ENCODE data around the gene CSRP1. TPM values are rescaled to one million over a fixed set of nuclear protein-coding genes. Genes with fewer than 3 reads are reported as not detected.

Gene CSRP1
- total and polyA plus RNA-seq, 7 donors: 14.7 to 27.7 (median 23.2) TPM

DNA sequence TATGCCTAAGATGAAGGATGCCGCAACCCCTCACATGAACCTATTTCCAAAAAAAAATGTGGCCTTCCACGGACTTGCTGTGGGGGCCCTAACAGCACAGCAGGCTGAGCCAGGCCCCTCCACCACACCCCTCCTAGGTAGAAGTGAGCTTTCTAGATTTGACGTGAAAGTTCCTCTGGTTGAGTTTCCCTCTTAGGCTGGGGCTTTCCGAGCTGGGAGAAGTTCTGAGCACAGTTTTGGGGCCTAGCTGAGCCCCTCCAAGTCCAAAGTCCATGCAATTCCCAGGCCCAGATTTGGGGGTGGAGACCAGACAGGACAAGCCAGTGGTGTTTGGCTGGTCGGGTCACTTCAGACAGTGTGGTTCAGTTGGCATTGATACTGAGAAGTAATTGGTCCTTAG lies 24.2 kb downstream of the CSRP1 start:
- peaks cover 0 to 26% of the 10 kb centered on the region in 2 donors for H3K36me3 ChIP-seq (ENCODE audit: insufficient read depth in 1 of 2, low read depth in 1 of 2)
- intact Hi-C loops (cut with DNase I): loop anchor here (1.0 to 5.0 kb wide), 3 partner anchors 26 to 35 kb away; no protein-coding TSS in a partner anchor
- no peak overlapping the region for H3K27ac ChIP-seq
- no peak overlapping the region for H3K4me3 ChIP-seq
- TF ChIP-seq, protein P1, sequence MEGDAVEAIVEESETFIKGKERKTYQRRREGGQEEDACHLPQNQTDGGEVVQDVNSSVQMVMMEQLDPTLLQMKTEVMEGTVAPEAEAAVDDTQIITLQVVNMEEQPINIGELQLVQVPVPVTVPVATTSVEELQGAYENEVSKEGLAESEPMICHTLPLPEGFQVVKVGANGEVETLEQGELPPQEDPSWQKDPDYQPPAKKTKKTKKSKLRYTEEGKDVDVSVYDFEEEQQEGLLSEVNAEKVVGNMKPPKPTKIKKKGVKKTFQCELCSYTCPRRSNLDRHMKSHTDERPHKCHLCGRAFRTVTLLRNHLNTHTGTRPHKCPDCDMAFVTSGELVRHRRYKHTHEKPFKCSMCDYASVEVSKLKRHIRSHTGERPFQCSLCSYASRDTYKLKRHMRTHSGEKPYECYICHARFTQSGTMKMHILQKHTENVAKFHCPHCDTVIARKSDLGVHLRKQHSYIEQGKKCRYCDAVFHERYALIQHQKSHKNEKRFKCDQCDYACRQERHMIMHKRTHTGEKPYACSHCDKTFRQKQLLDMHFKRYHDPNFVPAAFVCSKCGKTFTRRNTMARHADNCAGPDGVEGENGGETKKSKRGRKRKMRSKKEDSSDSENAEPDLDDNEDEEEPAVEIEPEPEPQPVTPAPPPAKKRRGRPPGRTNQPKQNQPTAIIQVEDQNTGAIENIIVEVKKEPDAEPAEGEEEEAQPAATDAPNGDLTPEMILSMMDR (IDR thresholded peaks at IDR 0.05): no peak
- DNase-seq: no peak
- 74 to 80% (median 79%) methylated on average over 5 of the region's 5 CpGs for WGBS, 3 donors
- H3K9me3 ChIP-seq: no peaks in the 10 kb centered on the region
- H3K4me1 ChIP-seq: peaks cover 23% of the 10 kb centered on the region
- ATAC-seq: no peak
- no peaks in the 10 kb centered on the region for H3K27me3 ChIP-seq (ENCODE audit: insufficient read depth in 3 of 3, low read length in 2 of 3)

DNA sequence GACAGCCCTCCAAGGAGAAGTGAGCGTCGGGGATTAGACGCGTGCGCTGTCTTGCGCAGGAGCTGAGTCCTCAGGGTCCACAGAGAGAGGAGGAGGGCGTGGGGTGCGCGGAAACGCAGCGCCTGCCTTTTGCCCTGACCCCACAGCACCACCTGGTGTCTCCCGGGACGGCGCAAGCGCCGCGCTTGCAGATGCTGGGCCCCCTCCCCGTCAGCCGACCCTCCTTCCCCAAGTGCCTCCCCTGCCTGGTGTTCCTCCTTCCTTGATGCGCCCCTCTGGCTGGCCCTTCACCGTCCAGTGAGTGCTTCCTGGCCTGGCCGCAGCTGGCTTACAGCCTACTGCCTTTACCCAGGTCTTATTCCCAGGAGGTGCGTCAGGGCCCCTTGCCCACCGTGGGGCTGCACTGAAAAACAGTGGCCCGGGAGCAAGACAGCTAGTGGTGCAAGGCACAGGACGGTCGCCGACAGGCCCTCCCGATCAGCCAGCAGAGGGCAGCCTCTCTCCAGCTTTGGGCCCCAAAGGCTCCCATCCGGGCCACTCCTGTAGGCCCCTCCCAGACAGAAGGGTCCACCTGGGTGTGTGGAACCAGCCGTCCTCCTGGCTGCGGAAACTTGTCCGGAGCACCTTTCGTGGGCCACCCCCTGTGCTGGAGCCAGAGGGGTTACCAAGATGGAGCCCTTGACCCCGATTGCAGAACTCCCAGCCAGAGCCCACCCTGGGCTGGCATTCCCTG lies 25.0 kb downstream of the CSRP1 start:
- peak; percentile 87 to 92 for DNase-seq
- TF ChIP-seq, protein P1 (IDR thresholded peaks at IDR 0.05): peak; percentile 82

DNA sequence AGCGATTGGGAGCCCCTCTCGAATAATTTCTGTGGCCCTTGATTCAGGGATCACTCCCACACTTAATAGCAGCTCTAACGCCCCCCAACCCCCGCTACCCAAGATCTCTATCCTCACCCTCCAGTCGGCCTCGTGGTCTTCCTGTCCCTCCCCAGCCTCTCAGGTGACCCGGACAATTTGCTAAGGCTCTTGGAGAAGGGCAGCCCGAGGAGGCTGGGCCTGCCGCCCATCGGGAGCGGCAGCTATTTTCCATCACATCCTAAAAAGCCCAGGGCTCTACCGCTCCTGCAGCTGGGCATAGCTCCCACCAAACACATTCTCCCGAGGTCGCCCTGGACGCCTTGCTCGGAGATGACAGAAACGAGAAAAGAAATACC lies 25.9 kb downstream of the CSRP1 start:
- Histone ChIP-seq H3K36me3 (ENCODE audit: insufficient read depth in 1 of 2, low read depth in 1 of 2) (peaks cover 0 to 11% of the 10 kb centered on the region in 2 donors), H3K27ac (peak overlapping the region; percentile 83), H3K27me3 (ENCODE audit: insufficient read depth in 3 of 3, low read length in 2 of 3) (no peaks in the 10 kb centered on the region), H3K4me3 (peak overlapping the region; percentile 51), H3K4me1 (peaks cover 23% of the 10 kb centered on the region), H3K9me3 (no peaks in the 10 kb centered on the region)
- TF ChIP-seq, protein P1 (IDR thresholded peaks at IDR 0.05): no peak
- peak; percentile 0 to 23 (median 9) for ATAC-seq
- no peak for DNase-seq
- intact Hi-C loops (cut with DNase I): loop anchor here (2.0 to 5.0 kb wide), 3 partner anchors 24 to 34 kb away; no protein-coding TSS in a partner anchor
- 8 to 22% (median 10%) methylated on average over 15 to 17 of the region's 17 CpGs for WGBS, 3 donors

More for the DNA sequence above, 25.0 kb downstream of the CSRP1 start:
- intact Hi-C loops (cut with DNase I): loop anchor here (1.0 to 5.0 kb wide), 5 partner anchors 25 to 35 kb away; no protein-coding TSS in a partner anchor
- Histone ChIP-seq H3K4me1 (peaks cover 23% of the 10 kb centered on the region), H3K36me3 (ENCODE audit: insufficient read depth in 1 of 2, low read depth in 1 of 2) (peaks cover 0 to 19% of the 10 kb centered on the region in 2 donors), H3K27ac (peak overlapping the region; percentile 83), H3K4me3 (peak overlapping the region; percentile 51), H3K27me3 (ENCODE audit: insufficient read depth in 3 of 3, low read length in 2 of 3) (no peaks in the 10 kb centered on the region), H3K9me3 (no peaks in the 10 kb centered on the region)
- peak; percentile 67 to 77 (median 74) for ATAC-seq
- WGBS, 3 donors: 12 to 25% (median 17%) methylated on average over 34 to 35 of the region's 35 CpGs

DNA sequence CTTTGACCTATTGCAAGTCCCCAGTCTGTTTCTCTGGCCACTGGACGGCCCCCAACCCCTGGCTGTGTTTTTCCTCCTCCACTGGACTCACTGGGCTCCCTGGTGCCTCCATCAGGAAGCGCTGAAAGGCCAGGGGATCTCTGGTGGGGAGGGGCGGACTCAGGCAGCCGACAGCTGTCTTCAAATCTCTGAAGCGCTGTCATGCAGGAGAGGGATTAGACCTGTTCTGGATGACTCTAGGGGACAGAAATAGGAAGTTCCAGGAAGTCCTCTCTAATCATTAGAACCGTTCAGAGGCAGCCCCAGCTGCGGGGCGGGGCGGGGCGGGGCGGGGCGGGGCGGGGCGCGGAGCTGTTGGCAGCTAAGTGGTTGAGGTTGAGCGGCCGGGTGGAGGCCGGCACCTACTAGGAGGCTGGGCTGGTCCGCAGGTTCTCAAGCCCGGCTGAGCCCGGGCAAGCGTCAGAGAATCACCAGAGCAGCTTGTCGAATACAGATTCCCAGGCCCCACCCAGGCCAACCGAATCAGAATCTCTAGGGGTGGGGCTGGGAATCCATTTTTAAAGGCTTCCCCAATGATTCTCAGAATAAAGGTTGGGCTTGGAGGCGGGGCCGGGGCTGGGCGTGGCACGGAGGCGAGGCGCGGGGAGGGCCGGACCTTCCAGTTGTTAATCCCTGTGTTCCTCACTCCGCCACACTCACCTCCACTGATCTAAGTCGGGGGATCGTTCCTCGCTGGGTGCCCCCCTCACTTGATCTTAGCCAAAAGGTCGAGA lies 26.5 kb downstream of the CSRP1 start:
- ATAC-seq (peak; percentile 85 to 87 (median 86)), DNase-seq (peak; percentile 88 to 89)
- WGBS, 3 donors: 2 to 4% (median 2%) methylated on average over 30 to 37 of the region's 37 CpGs
- Histone ChIP-seq H3K27ac (peak overlapping the region; percentile 83), H3K36me3 (ENCODE audit: insufficient read depth in 1 of 2, low read depth in 1 of 2) (peaks cover 0 to 6% of the 10 kb centered on the region in 2 donors), H3K9me3 (no peaks in the 10 kb centered on the region), H3K27me3 (ENCODE audit: insufficient read depth in 3 of 3, low read length in 2 of 3) (peaks cover 0 to under 1% (median 0%) of the 10 kb centered on the region in 3 donors), H3K4me3 (peak overlapping the region; percentile 51), H3K4me1 (peaks cover 23% of the 10 kb centered on the region)
- TF ChIP-seq, protein P1 (IDR thresholded peaks at IDR 0.05): peak; percentile 24
- intact Hi-C loops (cut with DNase I): loop anchor here (2.0 to 5.0 kb wide), 3 partner anchors 24 to 33 kb away; no protein-coding TSS in a partner anchor

All from psoas muscle (tissue), 8 donors.